ENCODE measurements around the gene EXOC4. TPM values are rescaled to one million over a fixed set of nuclear protein-coding genes. Genes with fewer than 3 reads are reported as not detected.

Gene EXOC4
- total and polyA plus RNA-seq, 2 of the 8 experiments (the other 6 are each of a cell fraction or from before 2014, with no cell fraction given), result 27.0 to 67.3 TPM

- TF ChIP-seq YY1 (IDR thresholded peaks at IDR 0.05; ENCODE audit: low read depth, low read length) (no peak), GABPA (IDR thresholded peaks at IDR 0.05; ENCODE audit: borderline replicate concordance, insufficient read depth, low read length) (no peak), TEAD4 (IDR thresholded peaks at IDR 0.05; ENCODE audit: low read depth, low read length) (no peak), ASH2L (IDR thresholded peaks at IDR 0.05; ENCODE audit: low read length) (no peak), SUZ12 (IDR thresholded peaks at IDR 0.05; ENCODE audit: low read length) (no peak), EZH2 (IDR thresholded peaks at IDR 0.05; ENCODE audit: low read depth, low read length, severe bottlenecking) (no peak), RAD21 (IDR thresholded peaks at IDR 0.05 in 1 of 2, conservative IDR thresholded peaks at IDR 0.05 in 1 of 2; ENCODE audit: low read depth in 2 of 2, low read length in 2 of 2) (no peak)
These were observed 170.7 kb downstream of the EXOC4 start (continued) for GRCh38 chr7:133423618-133424017.
